CD4-positive, CD25-positive, alpha-beta regulatory T cell (primary cell): Measurements from ENCODE around the gene BMP8A. TPM values are rescaled to one million over a fixed set of nuclear protein-coding genes. Genes with fewer than 3 reads are reported as not detected.
A peak's percentile ranks its signal among the peaks of the same experiment; 100 is the strongest.
"Not testable (repeated sequence)": the region's sequence is repeated elsewhere in the genome, so short reads cannot be mapped to it uniquely, and the experiment has no call there.

Experiments
- ATAC-seq, 2 donors: fragments of 150-1000 bp; cut with Tn5 transposase; one replicate each; pipeline ENCODE4 v1.10.0; 2021; ENCODE audit warnings: low read depth in 2 of 2, moderate number of reproducible peaks in 2 of 2, moderate library complexity in 1 of 2
- DNase-seq, 3 donors: peaks; one replicate each; pipeline versions ENCODE4 v3.0.0 to v3.0.0-alpha.2; 2012 to 2022; ENCODE audit warnings: mixed read lengths in 1 of 3
- H3K27ac ChIP-seq: one replicate; pipeline ENCODE4 v1.7.0; 2013; ENCODE audit warnings: mild to moderate bottlenecking, low read length; ENCODE audit not compliant: insufficient read depth, poor library complexity, severe bottlenecking
- H3K27me3 ChIP-seq: one replicate; pipeline ENCODE4 v1.7.0; 2013; ENCODE audit warnings: low read length; ENCODE audit not compliant: control insufficient read depth, insufficient read depth
- H3K36me3 ChIP-seq: one replicate; pipeline ENCODE4 v1.7.0; 2013; ENCODE audit warnings: mild to moderate bottlenecking, low read length, moderate library complexity; ENCODE audit not compliant: control insufficient read depth, insufficient read depth
- H3K4me1 ChIP-seq: 2 replicates; pipeline ENCODE4 v1.7.0; 2013; ENCODE audit warnings: mild to moderate bottlenecking, low read length; ENCODE audit not compliant: insufficient read depth, control insufficient read depth, poor library complexity, severe bottlenecking
- H3K4me3 ChIP-seq: one replicate; pipeline ENCODE4 v1.7.0; 2013; ENCODE audit warnings: low read depth, mild to moderate bottlenecking, low read length, moderate library complexity
- H3K9me3 ChIP-seq, 2 experiments: 1 replicate in 1 of 2; 2 replicates in 1 of 2; pipeline ENCODE4 v1.7.0; 2013; ENCODE audit warnings: low read length in 2 of 2, mild to moderate bottlenecking in 1 of 2, moderate library complexity in 1 of 2; ENCODE audit not compliant: control insufficient read depth in 2 of 2
- H3K27ac Mint-ChIP-seq, 3 donors: one replicate each; pipeline ENCODE4 v1.8.0; 2020 to 2022; ENCODE audit warnings: mild to moderate bottlenecking in 3 of 3, mixed read lengths in 3 of 3, moderate library complexity in 2 of 3
- H3K27me3 Mint-ChIP-seq: one replicate; pipeline ENCODE4 v1.8.0; 2022; ENCODE audit warnings: mild to moderate bottlenecking, mixed read lengths
- H3K36me3 Mint-ChIP-seq: one replicate; pipeline ENCODE4 v1.8.0; 2020; ENCODE audit warnings: mixed read lengths
- H3K4me1 Mint-ChIP-seq, 4 donors: one replicate each; pipeline ENCODE4 v1.8.0; 2020 to 2022; ENCODE audit warnings: mixed read lengths in 4 of 4, mild to moderate bottlenecking in 1 of 4
- H3K4me3 Mint-ChIP-seq, 4 donors: one replicate each; pipeline ENCODE4 v1.8.0; 2020 to 2022; ENCODE audit warnings: mild to moderate bottlenecking in 4 of 4, mixed read lengths in 4 of 4, moderate library complexity in 3 of 4
- H3K9me3 Mint-ChIP-seq, 7 donors: one replicate each; pipeline ENCODE4 v1.8.0; 2020 to 2022; ENCODE audit warnings: mixed read lengths in 7 of 7, mild to moderate bottlenecking in 3 of 7, moderate library complexity in 2 of 7
- polyA plus RNA-seq, 4 donors: library from polyadenylated mRNA; unstranded; fragments of 300-500 nt; fragmentation: Illumina TruSeq; gene quantifications; one replicate each; pipeline ENCODE4 v1.2.3, GENCODE V29; 2021
- total RNA-seq: library from RNA; stranded (reverse); gene quantifications from one replicate; pipeline ENCODE4 v1.2.3, GENCODE V29; 2022

The BMP8A gene
- total and polyA plus RNA-seq, 5 donors from 2014 or later: 0.35 TPM; not detected in 4

GRCh38 chr1:39500862-39501389 lies 9.5 kb downstream of the BMP8A start:
- no peak for ATAC-seq
- no peaks in the 10 kb centered on the region for H3K27me3 ChIP-seq
- H3K9me3 ChIP-seq: no peaks in the 10 kb centered on the region
- H3K27ac ChIP-seq: no peak overlapping the region
- H3K36me3 Mint-ChIP-seq: peaks cover 3% of the 10 kb centered on the region
- no peaks in the 10 kb centered on the region for H3K4me1 ChIP-seq
- no peaks in the 10 kb centered on the region for H3K36me3 ChIP-seq
- peaks cover 25% of the 10 kb centered on the region for H3K27me3 Mint-ChIP-seq
- H3K27ac Mint-ChIP-seq: no peak overlapping the region
- DNase-seq: no peak
- no peaks in the 10 kb centered on the region for H3K4me1 Mint-ChIP-seq
- H3K4me3 Mint-ChIP-seq: no peak overlapping the region
- no peaks in the 10 kb centered on the region for H3K9me3 Mint-ChIP-seq
- no peak overlapping the region for H3K4me3 ChIP-seq

DNA sequence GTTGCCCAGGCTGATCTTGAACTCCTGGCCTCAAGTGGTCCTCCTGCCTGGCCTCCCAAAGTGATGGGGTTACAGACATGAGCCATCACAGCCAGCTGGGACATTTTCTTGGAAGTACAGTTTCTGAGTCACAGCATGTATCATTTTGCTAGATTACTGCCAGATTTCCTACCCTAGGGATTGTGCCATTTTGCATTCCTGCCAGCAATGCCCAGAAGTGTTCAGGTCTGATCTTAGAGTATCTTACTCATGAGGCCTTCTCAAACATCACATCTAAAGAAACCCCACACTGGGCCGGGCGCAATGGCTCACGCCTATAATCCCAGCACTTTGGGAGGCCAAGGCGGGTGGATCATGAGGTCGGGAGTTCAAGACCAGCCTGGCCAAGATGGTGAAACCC lies 10.2 kb downstream of the BMP8A start:
- no peak for ATAC-seq
- no peaks in the 10 kb centered on the region for H3K9me3 ChIP-seq
- H3K36me3 Mint-ChIP-seq: peaks cover 3% of the 10 kb centered on the region
- DNase-seq: no peak
- no peak overlapping the region for H3K27ac Mint-ChIP-seq
- no peaks in the 10 kb centered on the region for H3K4me1 ChIP-seq
- no peaks in the 10 kb centered on the region for H3K36me3 ChIP-seq
- H3K4me3 Mint-ChIP-seq: no peak overlapping the region
- no peaks in the 10 kb centered on the region for H3K27me3 ChIP-seq
- H3K4me3 ChIP-seq: no peak overlapping the region
- no peak overlapping the region for H3K27ac ChIP-seq
- H3K27me3 Mint-ChIP-seq: peaks cover 21% of the 10 kb centered on the region
- no peaks in the 10 kb centered on the region for H3K9me3 Mint-ChIP-seq
- H3K4me1 Mint-ChIP-seq: no peaks in the 10 kb centered on the region

DNA sequence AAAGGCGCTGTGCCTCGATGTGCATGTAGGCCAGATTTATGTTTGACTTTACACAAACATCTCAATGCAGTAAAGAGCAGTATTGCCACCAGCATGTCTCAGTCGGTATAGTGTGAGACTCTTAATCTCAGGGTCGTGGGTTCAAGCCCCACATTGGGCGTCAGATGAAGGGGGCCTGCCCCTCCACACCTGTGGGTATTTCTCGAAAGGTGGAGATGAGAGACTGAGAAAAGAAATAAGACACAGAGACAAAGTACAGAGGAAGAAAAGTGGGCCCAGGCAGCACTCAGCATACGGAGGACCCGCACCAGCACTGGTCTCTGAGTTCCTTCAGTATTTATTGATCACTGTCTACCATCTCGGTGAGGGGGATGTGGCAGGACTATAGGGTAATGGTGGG lies 13.0 kb downstream of the BMP8A start:
- H3K4me3 ChIP-seq, H3K9me3 ChIP-seq, H3K4me1 Mint-ChIP-seq, H3K36me3 ChIP-seq, H3K27ac Mint-ChIP-seq, DNase-seq, ATAC-seq, H3K27me3 ChIP-seq, H3K36me3 Mint-ChIP-seq, H3K4me1 ChIP-seq, H3K27ac ChIP-seq, H3K9me3 Mint-ChIP-seq, H3K4me3 Mint-ChIP-seq: not testable (repeated sequence)
- H3K27me3 Mint-ChIP-seq: peaks cover 11% of the 10 kb centered on the region

- Histone ChIP-seq H3K9me3 (no peaks in the 10 kb centered on the region), H3K4me1 (peaks cover 5% of the 10 kb centered on the region), H3K4me3 (no peak overlapping the region), H3K36me3 (no peaks in the 10 kb centered on the region), H3K27ac (no peak overlapping the region), H3K27me3 (no peaks in the 10 kb centered on the region)
- H3K9me3 Mint-ChIP-seq: no peaks in the 10 kb centered on the region
- H3K36me3 Mint-ChIP-seq: peaks cover 3% of the 10 kb centered on the region
- H3K4me3 Mint-ChIP-seq: no peak overlapping the region
- peaks cover 0 to 15% (median 8%) of the 10 kb centered on the region in 4 donors for H3K4me1 Mint-ChIP-seq
- H3K27me3 Mint-ChIP-seq: peaks cover 6% of the 10 kb centered on the region
- H3K27ac Mint-ChIP-seq: no peak overlapping the region
- DNase-seq (no peak), ATAC-seq (no peak)
Observed at GRCh38 chr1:39505289-39505688, 13.9 kb downstream of the BMP8A start.

GRCh38 chr1:39507230-39507928 lies 15.9 kb downstream of the BMP8A start:
- Mint-ChIP-seq H3K4me3 (no peak overlapping the region), H3K27me3 (peaks cover 6% of the 10 kb centered on the region)
- no peak for DNase-seq

DNA sequence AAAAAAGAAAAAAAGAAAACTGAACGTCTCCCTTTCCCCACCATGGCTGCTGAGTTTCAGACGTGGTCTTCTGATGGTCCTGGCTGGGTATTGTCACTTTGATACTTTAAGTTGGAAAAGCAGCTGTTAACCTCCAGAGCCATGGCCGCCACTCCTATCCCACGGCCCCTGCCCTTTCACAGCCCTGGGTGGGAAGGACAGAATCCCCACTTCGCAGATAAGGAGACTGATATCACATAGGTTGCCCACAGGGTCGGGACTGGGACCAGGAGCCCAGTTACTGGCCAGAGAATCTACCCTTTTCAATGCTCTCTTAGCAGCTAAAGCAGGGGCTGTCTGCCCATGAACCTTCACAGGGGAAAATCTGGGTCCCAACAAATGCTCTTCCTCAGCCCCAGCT lies 16.8 kb downstream of the BMP8A start:
- H3K27me3 Mint-ChIP-seq: peaks cover 6% of the 10 kb centered on the region
- DNase-seq (no peak), ATAC-seq (no peak)
- no peaks in the 10 kb centered on the region for H3K27me3 ChIP-seq
- H3K9me3 ChIP-seq: no peaks in the 10 kb centered on the region
- H3K4me3 ChIP-seq: no peak overlapping the region
- no peaks in the 10 kb centered on the region for H3K9me3 Mint-ChIP-seq
- no peaks in the 10 kb centered on the region for H3K36me3 ChIP-seq
- H3K36me3 Mint-ChIP-seq: no peaks in the 10 kb centered on the region
- peaks cover 5% of the 10 kb centered on the region for H3K4me1 ChIP-seq
- H3K27ac ChIP-seq: no peak overlapping the region
- H3K4me1 Mint-ChIP-seq: peaks cover 0 to 16% (median 8%) of the 10 kb centered on the region in 4 donors
- H3K27ac Mint-ChIP-seq: no peak overlapping the region
- H3K4me3 Mint-ChIP-seq: no peak overlapping the region

More at GRCh38 chr1:39507230-39507928, 15.9 kb downstream of the BMP8A start:
- no peak overlapping the region for H3K27ac Mint-ChIP-seq
- no peak overlapping the region for H3K27ac ChIP-seq
- ATAC-seq: no peak
- H3K4me1 Mint-ChIP-seq: peaks cover 0 to 16% (median 8%) of the 10 kb centered on the region in 4 donors
- H3K36me3 ChIP-seq: no peaks in the 10 kb centered on the region
- no peaks in the 10 kb centered on the region for H3K9me3 ChIP-seq
- no peaks in the 10 kb centered on the region for H3K9me3 Mint-ChIP-seq
- peaks cover 1% of the 10 kb centered on the region for H3K36me3 Mint-ChIP-seq
- peaks cover 5% of the 10 kb centered on the region for H3K4me1 ChIP-seq
- H3K27me3 ChIP-seq: no peaks in the 10 kb centered on the region
- no peak overlapping the region for H3K4me3 ChIP-seq

DNA sequence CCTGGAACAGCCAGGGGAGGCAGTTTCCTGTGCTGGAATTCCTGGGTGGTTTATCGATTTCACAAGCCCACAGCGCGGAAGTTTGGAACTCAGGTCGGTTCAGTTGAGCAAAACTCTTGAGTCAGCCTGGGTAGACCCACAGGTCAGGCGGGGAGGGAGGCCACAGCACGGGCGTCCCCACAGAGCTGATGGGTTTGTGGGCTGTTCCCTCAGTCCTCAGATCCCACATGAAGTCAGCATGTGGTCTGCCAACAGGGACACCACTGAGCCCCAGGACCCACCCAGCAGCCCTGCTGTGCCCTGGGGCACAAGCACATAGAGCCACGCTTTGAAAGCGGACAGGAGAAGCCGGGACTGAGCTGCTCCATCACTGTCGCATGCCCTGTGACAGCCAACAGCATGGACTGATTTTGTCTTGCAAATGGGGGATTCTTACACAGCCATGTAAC lies 17.4 kb downstream of the BMP8A start:
- DNase-seq: no peak
- no peaks in the 10 kb centered on the region for H3K27me3 ChIP-seq
- Mint-ChIP-seq H3K27me3 (peaks cover 6% of the 10 kb centered on the region), H3K4me3 (peak overlapping the region in 1 of 4 donors; percentile 0), H3K9me3 (no peaks in the 10 kb centered on the region), H3K36me3 (no peaks in the 10 kb centered on the region), H3K4me1 (peaks cover 0 to 16% (median 8%) of the 10 kb centered on the region in 4 donors), H3K27ac (peak overlapping the region in 1 of 3 donors; percentile 55)
- no peak overlapping the region for H3K4me3 ChIP-seq
- ATAC-seq: no peak
- H3K36me3 ChIP-seq: no peaks in the 10 kb centered on the region
- H3K9me3 ChIP-seq: no peaks in the 10 kb centered on the region
- no peak overlapping the region for H3K27ac ChIP-seq
- H3K4me1 ChIP-seq: peaks cover 5% of the 10 kb centered on the region
